Measurements from ENCODE around the gene RFX7.
"Not testable (repeated sequence)": the region's sequence is repeated elsewhere in the genome, so short reads cannot be mapped to it uniquely, and the experiment has no call there.

The RFX7 gene

GRCh38 chr15:56243163-56244037, at the start of gene RFX7:
Gene RFX7 (minus strand): TSS chr15:56243879. CDS start chr15:56243285, 594 bp downstream.
- no peak for DNase-seq (ENCODE audit: low read depth)

- DNase-seq (ENCODE audit: low read depth): no peak
These were observed 49.1 kb upstream of the RFX7 start for GRCh38 chr15:56292546-56293316.

GRCh38 chr15:56291741-56292140, 48.1 kb upstream of the RFX7 start:
- DNase-seq (ENCODE audit: low read depth): no peak

- no peak for DNase-seq (ENCODE audit: low read depth)
These were observed 42.5 kb upstream of the RFX7 start for GRCh38 chr15:56286213-56286612.

GRCh38 chr15:56281145-56281544, 37.5 kb upstream of the RFX7 start:
- DNase-seq (ENCODE audit: low read depth): no peak

- DNase-seq (ENCODE audit: low read depth): no peak
These were observed 30.0 kb upstream of the RFX7 start for GRCh38 chr15:56273724-56274123.

GRCh38 chr15:56272454-56272853, 28.8 kb upstream of the RFX7 start:
- no peak for DNase-seq (ENCODE audit: low read depth)

- DNase-seq (ENCODE audit: low read depth): not testable (repeated sequence)
These were observed 22.8 kb upstream of the RFX7 start for GRCh38 chr15:56266465-56266864.

- DNase-seq (ENCODE audit: low read depth): no peak
These were observed 18.3 kb upstream of the RFX7 start for GRCh38 chr15:56261854-56262509.

GRCh38 chr15:56257306-56257705, 13.6 kb upstream of the RFX7 start:
- DNase-seq (ENCODE audit: low read depth): not testable (repeated sequence)

GRCh38 chr15:56254265-56254664, 10.6 kb upstream of the RFX7 start:
- DNase-seq (ENCODE audit: low read depth): no peak

- no peak for DNase-seq (ENCODE audit: low read depth)
These were observed 8.7 kb upstream of the RFX7 start for GRCh38 chr15:56252386-56252785.

- no peak for DNase-seq (ENCODE audit: low read depth)
These were observed 7.8 kb upstream of the RFX7 start for GRCh38 chr15:56251315-56252095.

- no peak for DNase-seq (ENCODE audit: low read depth)
These were observed 6.9 kb upstream of the RFX7 start for GRCh38 chr15:56250626-56251025.

GRCh38 chr15:56249092-56249491, 5.4 kb upstream of the RFX7 start:
- no peak for DNase-seq (ENCODE audit: low read depth)

GRCh38 chr15:56248311-56248992, 4.8 kb upstream of the RFX7 start:
- no peak for DNase-seq (ENCODE audit: low read depth)

- no peak for DNase-seq (ENCODE audit: low read depth)
These were observed 3.6 kb upstream of the RFX7 start for GRCh38 chr15:56247266-56247665.

- no peak for DNase-seq (ENCODE audit: low read depth)
These were observed 2.5 kb upstream of the RFX7 start for GRCh38 chr15:56245871-56246814.

- DNase-seq (ENCODE audit: low read depth): no peak
These were observed 1.3 kb upstream of the RFX7 start for GRCh38 chr15:56244811-56245576.
